HG02759 (cell line): ENCODE measurements around the gene RIMS4.
"Not testable (repeated sequence)": the region's sequence is repeated elsewhere in the genome, so short reads cannot be mapped to it uniquely, and the experiment has no call there.

ENCODE experiments used
- ATAC-seq: cut with Tn5 transposase; IDR thresholded peaks from one replicate; pipeline ENCODE4 v1.9.1; 2021; ENCODE audit warnings: mild to moderate bottlenecking, moderate library complexity; ENCODE audit not compliant: unreplicated experiment

RIMS4 gene

GRCh38 chr20:44765701-44766347, 44.5 kb downstream of the RIMS4 start:
- no peak for ATAC-seq

GRCh38 chr20:44765091-44765490, 45.3 kb downstream of the RIMS4 start:
- ATAC-seq = no peak

- ATAC-seq = not testable (repeated sequence)
These were observed 46.5 kb downstream of the RIMS4 start for GRCh38 chr20:44763798-44764197.

- no peak for ATAC-seq
These were observed 47.7 kb downstream of the RIMS4 start for GRCh38 chr20:44762466-44763140.

GRCh38 chr20:44761423-44761822, 48.9 kb downstream of the RIMS4 start:
- ATAC-seq = no peak

GRCh38 chr20:44759595-44759994, 50.8 kb downstream of the RIMS4 start:
- ATAC-seq = no peak

GRCh38 chr20:44758247-44759101, 51.9 kb downstream of the RIMS4 start:
- ATAC-seq = no peak

GRCh38 chr20:44756956-44757355, 53.4 kb downstream of the RIMS4 start:
- ATAC-seq = no peak

GRCh38 chr20:44756011-44756688, 54.2 kb downstream of the RIMS4 start:
- no peak for ATAC-seq

GRCh38 chr20:44754554-44754953, 55.8 kb downstream of the RIMS4 start:
- ATAC-seq = no peak

GRCh38 chr20:44752099-44752931, 58.0 kb downstream of the RIMS4 start:
- no peak for ATAC-seq

- no peak for ATAC-seq
These were observed 60.1 kb downstream of the RIMS4 start for GRCh38 chr20:44750081-44750805.

GRCh38 chr20:44748005-44748370, 62.4 kb downstream of the RIMS4 start:
- ATAC-seq = no peak

- ATAC-seq = no peak
These were observed 63.0 kb downstream of the RIMS4 start for GRCh38 chr20:44747166-44748004.

- ATAC-seq = no peak
These were observed 63.8 kb downstream of the RIMS4 start for GRCh38 chr20:44746367-44747165.

- ATAC-seq = no peak
These were observed 64.6 kb downstream of the RIMS4 start, which contains the start of gene KCNK15 for GRCh38 chr20:44745598-44746366. Gene KCNK15 (plus strand): TSS chr20:44745865. CDS start chr20:44745911, 46 bp downstream.

- ATAC-seq = no peak
These were observed 65.2 kb downstream of the RIMS4 start for GRCh38 chr20:44745122-44745597.
